H9 (cell line): ENCODE data around the gene WASHC3. TPM values are rescaled to one million over a fixed set of nuclear protein-coding genes. Genes with fewer than 3 reads are reported as not detected.

ENCODE experiments used
- DNase-seq: peaks from one replicate; pipeline ENCODE4 v3.0.0-alpha.2; 2017
- H2AFZ ChIP-seq: one replicate; pipeline ENCODE4 v1.6.1; 2013; ENCODE audit warnings: mild to moderate bottlenecking, low read length, control low read depth, moderate library complexity
- H2AK5ac ChIP-seq: 2 replicates; pipeline ENCODE4 v1.6.1; 2013; ENCODE audit warnings: low read length, control low read depth, mixed read lengths; ENCODE audit not compliant: insufficient read length
- H2BK120ac ChIP-seq: one replicate; pipeline ENCODE4 v1.6.1; 2013; ENCODE audit warnings: low read depth, mild to moderate bottlenecking, low read length, control low read depth, inconsistent platforms; ENCODE audit not compliant: poor library complexity, severe bottlenecking
- H2BK12ac ChIP-seq: 2 replicates; pipeline ENCODE4 v1.6.1; 2013; ENCODE audit warnings: low read length, control low read depth, mixed read lengths, low read depth; ENCODE audit not compliant: insufficient read length
- H2BK15ac ChIP-seq: 2 replicates; pipeline ENCODE4 v1.6.1; 2013; ENCODE audit warnings: low read depth, low read length, control low read depth
- H2BK20ac ChIP-seq: one replicate; pipeline ENCODE4 v1.6.1; 2013; ENCODE audit warnings: low read depth, mild to moderate bottlenecking, low read length, control low read depth, inconsistent platforms; ENCODE audit not compliant: poor library complexity, severe bottlenecking
- H2BK5ac ChIP-seq: 2 replicates; pipeline ENCODE4 v1.6.1; 2013; ENCODE audit warnings: low read length, control low read depth, mixed read lengths; ENCODE audit not compliant: insufficient read length
- H3K14ac ChIP-seq: 2 replicates; pipeline ENCODE4 v1.6.1; 2013; ENCODE audit warnings: low read length, control low read depth; ENCODE audit not compliant: insufficient read depth
- H3K18ac ChIP-seq: 2 replicates; pipeline ENCODE4 v1.6.1; 2013; ENCODE audit warnings: low read depth, mild to moderate bottlenecking, mixed read lengths, low read length, control low read depth; ENCODE audit not compliant: insufficient read length
- H3K23ac ChIP-seq: 2 replicates; pipeline ENCODE4 v1.6.1; 2013; ENCODE audit warnings: low read length, control low read depth, mixed read lengths, low read depth; ENCODE audit not compliant: insufficient read length
- H3K23me2 ChIP-seq: 2 replicates; pipeline ENCODE4 v1.6.1; 2013; ENCODE audit warnings: low read depth, mild to moderate bottlenecking, mixed read lengths, low read length, control low read depth; ENCODE audit not compliant: insufficient read length, poor library complexity, severe bottlenecking
- H3K27ac ChIP-seq: 2 replicates; pipeline ENCODE4 v1.5.1; 2013; ENCODE audit warnings: low read length, control low read depth, mixed read lengths, low read depth; ENCODE audit not compliant: insufficient read length
- H3K27me3 ChIP-seq: 2 replicates; pipeline ENCODE4 v1.6.1; 2013; ENCODE audit warnings: low read length, control low read depth, inconsistent platforms; ENCODE audit not compliant: insufficient read depth
- H3K4ac ChIP-seq: 2 replicates; pipeline ENCODE4 v1.6.1; 2013; ENCODE audit warnings: low read depth, mild to moderate bottlenecking, control low read depth, inconsistent platforms, low read length, moderate library complexity
- H3K4me1 ChIP-seq: 2 replicates; pipeline ENCODE4 v1.6.1; 2013; ENCODE audit warnings: low read length, control low read depth, inconsistent platforms; ENCODE audit not compliant: insufficient read depth
- H3K4me2 ChIP-seq: 2 replicates; pipeline ENCODE4 v1.6.1; 2013; ENCODE audit warnings: low read length, control low read depth, mixed read lengths; ENCODE audit not compliant: insufficient read length, insufficient read depth
- H3K56ac ChIP-seq: 2 replicates; pipeline ENCODE4 v1.6.1; 2013; ENCODE audit warnings: low read depth, mild to moderate bottlenecking, mixed read lengths, low read length, control low read depth; ENCODE audit not compliant: insufficient read length
- H3K79me1 ChIP-seq: 2 replicates; pipeline ENCODE4 v1.6.1; 2013; ENCODE audit warnings: low read depth, mild to moderate bottlenecking, moderate library complexity, low read length, control low read depth, inconsistent platforms; ENCODE audit not compliant: insufficient read depth, poor library complexity, severe bottlenecking
- H3K79me2 ChIP-seq: 2 replicates; pipeline ENCODE4 v1.6.1; 2013; ENCODE audit warnings: low read length, control low read depth, inconsistent platforms; ENCODE audit not compliant: insufficient read depth
- H3K9ac ChIP-seq: 2 replicates; pipeline ENCODE4 v1.6.1; 2013; ENCODE audit warnings: low read length, control low read depth, mixed read lengths; ENCODE audit not compliant: insufficient read length; ENCODE audit errors: extremely low read depth
- H3K9me3 ChIP-seq: one replicate; pipeline ENCODE4 v1.6.1; 2013; ENCODE audit warnings: low read depth, low read length, inconsistent platforms; ENCODE audit not compliant: control insufficient read depth
- H3T11ph ChIP-seq: one replicate; pipeline ENCODE4 v1.6.1; 2013; ENCODE audit warnings: mild to moderate bottlenecking, low read length, control low read depth, inconsistent platforms
- H4K20me1 ChIP-seq: one replicate; pipeline ENCODE4 v1.6.1; 2013; ENCODE audit not compliant: control insufficient read depth, insufficient read length, insufficient read depth
- H4K5ac ChIP-seq: 2 replicates; pipeline ENCODE4 v1.6.1; 2013; ENCODE audit warnings: low read depth, mild to moderate bottlenecking, mixed read lengths, low read length, control low read depth; ENCODE audit not compliant: insufficient read length
- H4K8ac ChIP-seq: replicated peaks from 2 replicates; pipeline ENCODE4 v1.6.1; 2013; ENCODE audit warnings: low read length, control low read depth, mixed read lengths, low read depth; ENCODE audit not compliant: insufficient read length
- H4K91ac ChIP-seq: 2 replicates; pipeline ENCODE4 v1.6.1; 2013; ENCODE audit warnings: low read depth, mild to moderate bottlenecking, moderate library complexity, mixed read lengths, low read length, control low read depth; ENCODE audit not compliant: insufficient read length
- H3K27ac Mint-ChIP-seq, 3 experiments: 2 replicates in 2 of 3; 3 replicates in 1 of 3; pipeline ENCODE4 v1.8.0; 2020 to 2021; ENCODE audit warnings: mixed read lengths in 3 of 3, mild to moderate bottlenecking in 1 of 3, moderate library complexity in 1 of 3
- H3K27me3 Mint-ChIP-seq: 2 replicates; pipeline ENCODE4 v1.8.0; 2021; ENCODE audit warnings: low read depth, mild to moderate bottlenecking, moderate library complexity, mixed read lengths
- H3K36me3 Mint-ChIP-seq, 3 experiments: 2 replicates in 2 of 3; 3 replicates in 1 of 3; pipeline ENCODE4 v1.8.0; 2020 to 2021; ENCODE audit warnings: low read depth in 3 of 3, mixed read lengths in 3 of 3; ENCODE audit not compliant: insufficient read depth in 1 of 3
- H3K4me1 Mint-ChIP-seq, 2 experiments: 2 replicates each; pipeline ENCODE4 v1.8.0; 2020; ENCODE audit warnings: mixed read lengths in 2 of 2
- H3K4me3 Mint-ChIP-seq, 2 experiments: 2 replicates in 1 of 2; 3 replicates in 1 of 2; pipeline ENCODE4 v1.8.0; 2020 to 2021; ENCODE audit warnings: mild to moderate bottlenecking in 2 of 2, mixed read lengths in 2 of 2, moderate library complexity in 1 of 2
- H3K9me3 Mint-ChIP-seq, 2 experiments: 2 replicates in 1 of 2; 3 replicates in 1 of 2; pipeline ENCODE4 v1.8.0; 2020; ENCODE audit warnings: mild to moderate bottlenecking in 2 of 2, mixed read lengths in 2 of 2, moderate library complexity in 1 of 2
- CTCF ChIP-seq: fragments of 200-600 bp; sonication (generic); conservative IDR thresholded peaks from 3 replicates; pipeline ENCODE4 v1.8.0; 2021; ENCODE audit warnings: antibody characterized with exemption, mild to moderate bottlenecking
- WGBS: extraction: QIAGEN DNeasy Blood & Tissue Kit; methylation state at CpG from one replicate; pipeline ENCODE4 v1.1.7; 2013; ENCODE audit warnings: missing lambda C conversion rate, low lambda C conversion rate, mixed read lengths; ENCODE audit not compliant: insufficient read length; ENCODE audit errors: extremely low coverage; 5-methylcytosine and 5-hydroxymethylcytosine counted together
- total RNA-seq: library from RNA; stranded (reverse); gene quantifications from 2 replicates; pipeline ENCODE4 v1.2.1, GENCODE V29; 2021

The WASHC3 gene
- total RNA-seq, 1 experiment from 2014 or later, result 14.1 TPM

DNA sequence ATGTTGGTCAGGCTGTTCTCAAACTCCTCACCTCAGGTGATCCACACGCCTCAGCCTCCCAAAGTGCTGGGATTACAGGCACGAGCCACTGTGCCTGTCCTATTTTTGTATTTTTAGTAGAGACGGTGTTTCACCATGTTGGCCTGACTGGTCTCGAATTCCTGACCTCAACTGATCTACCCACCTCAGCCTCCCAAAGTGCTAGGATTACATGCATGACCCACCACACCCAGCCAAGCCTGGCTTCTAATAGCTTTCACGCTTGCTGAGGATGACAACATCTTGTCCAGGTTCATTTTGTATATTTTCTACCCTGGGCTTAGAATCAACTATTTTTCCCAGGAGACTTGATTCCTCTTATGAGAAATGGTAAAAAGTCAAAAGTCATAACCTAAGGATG is 64.7 kb downstream of the WASHC3 start:
- Histone ChIP-seq H3K23ac (no peak overlapping the region), H3K9ac (no peak overlapping the region), H4K5ac (no peak overlapping the region), H3K27ac (no peak overlapping the region), H3K18ac (no peak overlapping the region), H3K14ac (no peak overlapping the region), H3K56ac (no peak overlapping the region), H3K4me1 (no peaks in the 10 kb centered on the region), H2BK12ac (no peak overlapping the region), H4K91ac (no peak overlapping the region), H3K23me2 (no peaks in the 10 kb centered on the region), H2BK15ac (no peak overlapping the region), H2AK5ac (no peak overlapping the region), H3K27me3 (no peaks in the 10 kb centered on the region), H4K20me1 (no peaks in the 10 kb centered on the region), H2BK5ac (no peak overlapping the region), H4K8ac (no peak overlapping the region), H3K4me2 (no peak overlapping the region), H3T11ph (no peak overlapping the region), H3K79me1 (no peaks in the 10 kb centered on the region), H2BK20ac (no peak overlapping the region), H2BK120ac (no peak overlapping the region), H2AFZ (no peak overlapping the region), H3K4ac (no peak overlapping the region), H3K9me3 (no peaks in the 10 kb centered on the region), H3K79me2 (no peaks in the 10 kb centered on the region)
- Mint-ChIP-seq H3K4me1 (no peaks in the 10 kb centered on the region), H3K9me3 (no peaks in the 10 kb centered on the region), H3K4me3 (no peak overlapping the region), H3K27me3 (no peaks in the 10 kb centered on the region), H3K27ac (no peak overlapping the region), H3K36me3 (no peaks in the 10 kb centered on the region)
- WGBS, result no CpG with 5 or more reads among the region's 5 CpGs
- no peak for TF ChIP-seq CTCF
- DNase-seq, result no peak
